ENCODE data around the gene OBSCN. TPM values are rescaled to one million over a fixed set of nuclear protein-coding genes. Genes with fewer than 3 reads are reported as not detected.

Gene OBSCN
- total RNA-seq, 2 donors from 2014 or later, result 34.3 to 45.2 TPM

DNA sequence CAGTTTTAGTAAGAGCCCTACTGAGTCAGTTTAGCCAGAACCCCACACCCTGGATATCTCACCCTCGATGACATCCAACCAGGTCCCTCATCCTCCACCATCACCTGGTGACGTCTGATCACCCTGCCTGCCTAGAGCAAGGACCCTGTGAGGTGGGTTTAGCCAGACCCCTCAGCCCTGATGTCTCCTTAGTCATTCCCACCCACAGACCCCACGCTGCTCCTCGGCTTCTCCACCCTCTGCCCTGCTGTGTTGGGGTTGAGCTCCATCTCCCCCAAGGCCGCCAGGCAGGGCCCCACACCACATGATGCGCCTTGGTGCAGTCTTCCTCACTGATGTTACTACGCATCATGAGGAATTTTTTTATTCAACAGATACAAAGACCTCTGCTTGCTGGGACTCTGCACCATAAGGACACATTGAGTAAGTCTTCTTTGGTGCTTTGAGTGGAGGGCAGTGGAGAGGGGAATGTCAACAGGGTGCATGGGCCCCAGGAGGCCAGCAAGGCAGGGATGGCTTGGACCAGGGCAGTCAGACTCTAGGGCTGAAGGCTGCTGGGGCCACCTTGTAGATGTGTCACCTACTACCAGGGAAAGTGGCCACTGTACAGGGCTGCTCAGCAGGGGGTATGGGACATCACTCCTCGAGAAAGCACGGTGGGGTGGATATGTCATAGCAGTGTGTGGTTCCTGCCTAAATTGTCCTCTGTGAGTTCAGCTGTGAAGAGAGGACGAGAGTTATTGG is 43.9 kb upstream of the OBSCN start:
- no peak for DNase-seq (ENCODE audit: low spot score)
- 94% methylated on average over 10 of the region's 10 CpGs for WGBS
- Histone ChIP-seq H3K9me3 (no peaks in the 10 kb centered on the region), H3K27ac (peak overlapping the region in 1 of 2 donors; percentile 31), H3K4me1 (replicated peaks) (peaks cover 5% of the 10 kb centered on the region), H3K27me3 (replicated peaks; ENCODE audit: insufficient read depth) (no peaks in the 10 kb centered on the region), H3K36me3 (no peaks in the 10 kb centered on the region), H3K4me3 (no peak overlapping the region)
- intact Hi-C loops (cut with DNase I), result loop anchor here (10.0 kb wide), 1 partner anchor 321 kb away; the partner anchor contains the start of gene RNF187
- TF ChIP-seq POLR2A (IDR thresholded peaks at IDR 0.05) (no peak), POLR2AphosphoS5 (IDR thresholded peaks at IDR 0.05) (no peak)
- TF ChIP-seq, protein P1, sequence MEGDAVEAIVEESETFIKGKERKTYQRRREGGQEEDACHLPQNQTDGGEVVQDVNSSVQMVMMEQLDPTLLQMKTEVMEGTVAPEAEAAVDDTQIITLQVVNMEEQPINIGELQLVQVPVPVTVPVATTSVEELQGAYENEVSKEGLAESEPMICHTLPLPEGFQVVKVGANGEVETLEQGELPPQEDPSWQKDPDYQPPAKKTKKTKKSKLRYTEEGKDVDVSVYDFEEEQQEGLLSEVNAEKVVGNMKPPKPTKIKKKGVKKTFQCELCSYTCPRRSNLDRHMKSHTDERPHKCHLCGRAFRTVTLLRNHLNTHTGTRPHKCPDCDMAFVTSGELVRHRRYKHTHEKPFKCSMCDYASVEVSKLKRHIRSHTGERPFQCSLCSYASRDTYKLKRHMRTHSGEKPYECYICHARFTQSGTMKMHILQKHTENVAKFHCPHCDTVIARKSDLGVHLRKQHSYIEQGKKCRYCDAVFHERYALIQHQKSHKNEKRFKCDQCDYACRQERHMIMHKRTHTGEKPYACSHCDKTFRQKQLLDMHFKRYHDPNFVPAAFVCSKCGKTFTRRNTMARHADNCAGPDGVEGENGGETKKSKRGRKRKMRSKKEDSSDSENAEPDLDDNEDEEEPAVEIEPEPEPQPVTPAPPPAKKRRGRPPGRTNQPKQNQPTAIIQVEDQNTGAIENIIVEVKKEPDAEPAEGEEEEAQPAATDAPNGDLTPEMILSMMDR (IDR thresholded peaks at IDR 0.05), result no peak

DNA sequence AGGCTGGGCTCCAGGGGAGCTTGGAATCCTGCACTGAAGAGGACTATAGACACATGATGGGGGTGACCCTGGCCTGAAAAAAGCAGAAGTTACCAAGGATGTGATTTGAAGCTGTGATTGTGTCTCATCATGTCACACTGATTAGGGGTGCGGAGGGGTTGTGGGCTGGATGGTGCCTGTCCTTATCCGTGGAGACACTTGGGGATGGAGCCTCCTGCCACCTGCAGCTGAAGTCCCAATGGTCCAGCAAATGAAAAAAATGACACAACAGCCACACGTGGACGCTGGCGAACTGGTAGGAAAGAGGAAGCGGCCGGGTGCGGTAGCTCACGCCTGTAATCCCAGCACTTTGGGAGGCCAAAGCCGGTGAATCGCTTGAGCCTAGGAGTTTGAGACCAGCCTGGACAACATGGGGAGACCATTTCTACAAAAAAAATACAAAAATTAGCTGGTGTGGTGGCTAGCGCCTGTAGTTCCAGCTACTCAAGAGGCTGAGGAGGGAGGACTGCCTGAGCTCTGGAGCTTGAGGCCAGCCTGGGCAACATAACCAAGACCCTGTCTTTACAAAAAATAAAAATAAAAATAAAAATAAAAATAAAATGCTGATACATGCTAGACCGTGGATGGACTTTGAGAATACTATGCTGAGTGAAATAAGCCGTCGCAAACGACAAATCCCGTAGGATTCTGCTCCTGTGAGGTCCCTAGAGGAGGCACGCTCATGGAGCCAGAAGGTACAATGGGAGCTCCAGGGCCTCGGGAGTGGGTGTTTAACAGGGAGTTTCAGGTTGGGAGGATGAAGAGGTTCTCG is 43.1 kb upstream of the OBSCN start:
- TF ChIP-seq, protein P1 (IDR thresholded peaks at IDR 0.05), result no peak
- TF ChIP-seq POLR2A (IDR thresholded peaks at IDR 0.05) (no peak), POLR2AphosphoS5 (IDR thresholded peaks at IDR 0.05) (no peak)
- H3K4me1 ChIP-seq (replicated peaks), result peaks cover 5% of the 10 kb centered on the region
- no peak for DNase-seq (ENCODE audit: low spot score)
- 56% methylated on average over 20 of the region's 20 CpGs for WGBS
- no peaks in the 10 kb centered on the region for H3K27me3 ChIP-seq (replicated peaks; ENCODE audit: insufficient read depth)
- H3K9me3 ChIP-seq, result no peaks in the 10 kb centered on the region
- peak overlapping the region; percentile 92 to 99 for H3K27ac ChIP-seq
- intact Hi-C loops (cut with DNase I), result loop anchor here (10.0 kb wide), 1 partner anchor 320 kb away; the partner anchor contains the start of gene RNF187
- H3K4me3 ChIP-seq, result peak overlapping the region; percentile 67 to 92
- no peaks in the 10 kb centered on the region for H3K36me3 ChIP-seq

DNA sequence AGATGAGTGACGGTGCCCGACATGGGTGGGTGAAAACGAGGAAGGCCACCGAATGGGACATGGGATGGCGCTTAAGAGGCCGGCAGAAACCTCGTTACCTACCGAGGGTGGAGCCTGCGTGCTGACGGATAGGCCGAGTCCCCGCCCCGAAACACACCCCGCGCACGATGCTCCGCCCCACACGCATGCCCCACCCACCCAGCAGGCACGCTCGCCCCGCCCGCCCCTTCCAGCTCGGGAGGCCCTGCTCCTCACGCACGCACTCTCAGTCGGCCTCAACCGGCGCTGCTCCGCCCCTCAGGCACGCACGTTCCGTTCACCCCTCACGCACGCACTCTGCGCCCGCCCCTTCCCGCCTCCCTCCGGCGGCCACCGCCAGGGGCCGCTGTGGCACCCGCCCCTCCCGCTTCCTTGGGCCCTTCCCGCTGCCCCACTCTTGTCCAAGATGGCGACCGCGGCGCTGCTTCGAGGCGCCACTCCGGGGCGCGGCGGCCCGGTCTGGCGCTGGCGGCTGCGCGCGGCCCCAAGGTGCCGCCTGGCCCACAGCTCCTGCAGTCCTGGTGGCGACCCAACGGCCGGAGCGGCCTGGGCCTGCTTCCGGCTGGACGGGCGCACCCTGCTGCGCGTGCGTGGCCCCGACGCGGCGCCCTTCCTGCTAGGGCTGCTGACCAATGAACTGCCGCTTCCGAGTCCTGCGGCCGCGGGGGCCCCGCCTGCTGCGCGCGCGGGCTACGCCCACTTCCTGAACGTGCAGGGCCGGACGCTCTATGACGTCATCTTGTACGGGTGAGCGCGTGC is 42.3 kb upstream of the OBSCN start, which contains the start of gene IBA57:
IBA57 (plus strand) TSS at position 433 of the 798 bp plus-strand sequence; CDS start at position 446, 13 bp downstream.
- Histone ChIP-seq H3K4me3 (peak within 1 kb of the TSS; percentile 67 to 92), H3K27me3 (replicated peaks; ENCODE audit: insufficient read depth) (no peaks in the 10 kb centered on the region), H3K4me1 (replicated peaks) (peaks cover 5% of the 10 kb centered on the region), H3K9me3 (no peaks in the 10 kb centered on the region), H3K27ac (peak within 1 kb of the TSS; percentile 92 to 99), H3K36me3 (no peaks in the 10 kb centered on the region)
- TF ChIP-seq, protein P1 (IDR thresholded peaks at IDR 0.05), result peak; percentile 95 to 100 (median 98)
- peak; percentile 91 for TF ChIP-seq POLR2AphosphoS5 (IDR thresholded peaks at IDR 0.05)
- peak; percentile 91 for TF ChIP-seq POLR2A (IDR thresholded peaks at IDR 0.05)
- intact Hi-C loops (cut with DNase I), result loop anchor here (10.0 kb wide), 1 partner anchor 319 kb away; the partner anchor contains the start of gene RNF187
- DNase-seq (ENCODE audit: low spot score), result peak; percentile 99
- WGBS, result under 1% methylated on average over 88 of the region's 93 CpGs

DNA sequence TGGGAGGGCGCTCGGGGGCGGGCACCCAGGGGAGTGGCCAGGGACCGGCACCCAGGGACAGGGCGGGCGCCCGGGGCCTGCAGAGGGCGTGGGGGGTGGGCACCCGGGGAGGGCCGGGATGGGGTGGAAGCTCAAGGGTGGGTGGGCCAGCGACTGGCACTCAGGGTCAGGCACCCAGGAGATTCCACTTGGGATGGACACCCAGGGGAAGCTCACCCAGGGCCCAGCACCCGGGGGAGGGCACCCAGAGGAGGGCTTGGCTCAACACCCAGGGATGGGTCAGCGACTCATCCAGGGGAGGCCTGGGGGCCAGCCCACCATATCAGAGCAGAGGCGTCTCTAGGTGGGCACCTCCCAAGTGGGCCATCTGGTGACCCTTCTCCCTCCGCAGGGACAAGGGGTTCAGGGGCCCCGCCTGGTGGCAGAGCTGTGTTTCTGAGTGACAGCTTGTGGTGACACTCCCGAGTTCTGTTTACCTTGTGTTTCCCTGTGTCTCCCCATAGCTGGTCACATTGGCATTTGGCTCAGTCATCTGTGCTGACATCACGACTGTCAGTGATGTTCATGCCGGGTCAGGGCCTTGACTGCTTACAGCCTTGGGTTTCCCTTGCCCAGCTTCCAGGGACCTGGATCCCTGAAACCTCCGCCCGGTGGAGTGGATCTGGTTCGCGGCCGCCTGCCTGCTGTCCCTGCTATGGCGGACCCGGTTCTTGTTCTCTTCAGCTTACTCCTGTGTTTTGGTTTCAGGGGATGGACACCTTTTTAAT is 41.5 kb upstream of the OBSCN start:
- H3K4me1 ChIP-seq (replicated peaks), result peaks cover 5% of the 10 kb centered on the region
- peak; percentile 69 for DNase-seq (ENCODE audit: low spot score)
- H3K4me3 ChIP-seq, result peak overlapping the region; percentile 67 to 92
- WGBS, result 21% methylated on average over 16 of the region's 26 CpGs
- H3K27ac ChIP-seq, result peak overlapping the region; percentile 92 to 99
- TF ChIP-seq POLR2AphosphoS5 (IDR thresholded peaks at IDR 0.05) (peak; percentile 53), POLR2A (IDR thresholded peaks at IDR 0.05) (no peak)
- TF ChIP-seq, protein P1 (IDR thresholded peaks at IDR 0.05), result peak in 2 of 4 experiments; percentile 52 to 56
- no peaks in the 10 kb centered on the region for H3K9me3 ChIP-seq
- intact Hi-C loops (cut with DNase I), result loop anchor here (10.0 kb wide), 1 partner anchor 318 kb away; the partner anchor contains the start of gene RNF187
- H3K36me3 ChIP-seq, result no peaks in the 10 kb centered on the region
- no peaks in the 10 kb centered on the region for H3K27me3 ChIP-seq (replicated peaks; ENCODE audit: insufficient read depth)

All from prostate gland (tissue), 2 donors.